GM12892 (cell line): ENCODE results near the gene NPHP4.

ENCODE experiments used
- POLR2A ChIP-seq: IDR thresholded peaks from 2 replicates; pipeline ENCODE4 v1.6.1; 2011; ENCODE audit warnings: low read depth, low read length, control low read depth
- POLR2AphosphoS5 ChIP-seq: IDR thresholded peaks from 2 replicates; pipeline ENCODE4 v1.6.1; 2011; ENCODE audit warnings: low read depth, low read length, control low read depth

- no peak for TF ChIP-seq POLR2AphosphoS5
- TF ChIP-seq POLR2A: no peak
These were observed 32.5 kb downstream of the NPHP4 start for GRCh38 chr1:5959667-5960230.
